Endodermal cell (in vitro differentiated cells): ENCODE data around the gene SLC66A2. TPM values are rescaled to one million over a fixed set of nuclear protein-coding genes. Genes with fewer than 3 reads are reported as not detected.

Experiments used
- DNase-seq: peaks from one replicate; pipeline ENCODE4 v3.0.0-alpha.2; 2017
- H3K27ac ChIP-seq: 2 replicates; pipeline ENCODE4 v1.5.1; 2013; ENCODE audit warnings: mild to moderate bottlenecking, low read depth, low read length, moderate library complexity
- H3K27me3 ChIP-seq: 2 replicates; pipeline ENCODE4 v1.6.1; 2013; ENCODE audit warnings: mild to moderate bottlenecking, low read length, moderate library complexity; ENCODE audit not compliant: insufficient read depth, control insufficient read depth, poor library complexity, severe bottlenecking
- H3K36me3 ChIP-seq: 2 replicates; pipeline ENCODE4 v1.7.0; 2013; ENCODE audit warnings: mild to moderate bottlenecking, low read length, moderate library complexity; ENCODE audit not compliant: control insufficient read depth, insufficient read depth
- H3K4me1 ChIP-seq: one replicate; pipeline ENCODE4 v1.7.0; 2013; ENCODE audit warnings: low read length; ENCODE audit not compliant: control insufficient read depth, insufficient read depth
- H3K4me3 ChIP-seq: 2 replicates; pipeline ENCODE4 v1.5.1; 2013; ENCODE audit warnings: mild to moderate bottlenecking, low read length, moderate library complexity
- H3K9ac ChIP-seq: 2 replicates; pipeline ENCODE4 v1.6.1; 2013; ENCODE audit warnings: mild to moderate bottlenecking, low read length, moderate library complexity; ENCODE audit not compliant: poor library complexity, severe bottlenecking; ENCODE audit errors: extremely low read depth
- H3K9me3 ChIP-seq: 2 replicates; pipeline ENCODE4 v1.6.1; 2013; ENCODE audit warnings: mild to moderate bottlenecking, low read length, moderate library complexity; ENCODE audit not compliant: control insufficient read depth
- H3K27ac Mint-ChIP-seq: 2 replicates; pipeline ENCODE4 v1.8.0; 2020; ENCODE audit warnings: mixed read lengths
- H3K27me3 Mint-ChIP-seq: 2 replicates; pipeline ENCODE4 v1.8.0; 2021; ENCODE audit warnings: mild to moderate bottlenecking, mixed read lengths; ENCODE audit not compliant: insufficient read depth
- H3K36me3 Mint-ChIP-seq: 2 replicates; pipeline ENCODE4 v1.8.0; 2020; ENCODE audit warnings: low read depth, mixed read lengths
- H3K4me1 Mint-ChIP-seq: 2 replicates; pipeline ENCODE4 v1.8.0; 2020; ENCODE audit warnings: mixed read lengths
- H3K4me3 Mint-ChIP-seq: 2 replicates; pipeline ENCODE4 v1.8.0; 2020; ENCODE audit warnings: mild to moderate bottlenecking, moderate library complexity, mixed read lengths
- H3K9me3 Mint-ChIP-seq: 2 replicates; pipeline ENCODE4 v1.8.0; 2020; ENCODE audit warnings: mild to moderate bottlenecking, mixed read lengths
- CTCF ChIP-seq: fragments of 200-600 bp; sonication (generic); conservative IDR thresholded peaks from 2 replicates; pipeline ENCODE4 v1.5.0; 2021; ENCODE audit warnings: antibody characterized with exemption, mild to moderate bottlenecking
- WGBS, 2 experiments: methylation state at CpG; one replicate each; pipeline versions ENCODE4 v1.1.5 to v1.1.7; 2013; ENCODE audit warnings: missing lambda C conversion rate in 2 of 2, mixed read lengths in 1 of 2; ENCODE audit not compliant: insufficient coverage in 1 of 2, insufficient read length in 1 of 2; 5-methylcytosine and 5-hydroxymethylcytosine counted together
- total RNA-seq, 2 donors: library from RNA; stranded (reverse); fragmentation: NEBNext Ultra II Directional in 1 of 2; extraction: Animal tissue kit (Norgen Biotek cat#: 25700) in 1 of 2; gene quantifications; 2 replicates in 1 of 2; 3 replicates in 1 of 2; pipeline ENCODE4 v1.2.1, GENCODE V29; 2021

Gene SLC66A2
- total RNA-seq, 2 donors from 2014 or later: 30.3 to 32.4 TPM

- Mint-ChIP-seq H3K9me3 (no peaks in the 10 kb centered on the region), H3K4me1 (no peaks in the 10 kb centered on the region), H3K27ac (no peak overlapping the region), H3K4me3 (no peak overlapping the region), H3K36me3 (no peaks in the 10 kb centered on the region), H3K27me3 (peaks cover 1% of the 10 kb centered on the region)
- Histone ChIP-seq H3K4me3 (no peak overlapping the region), H3K9ac (no peak overlapping the region), H3K4me1 (no peaks in the 10 kb centered on the region), H3K27ac (no peak overlapping the region), H3K9me3 (no peaks in the 10 kb centered on the region), H3K27me3 (no peaks in the 10 kb centered on the region), H3K36me3 (no peaks in the 10 kb centered on the region)
- DNase-seq: peak; percentile 63
- peak; percentile 42 for TF ChIP-seq CTCF
- 74 to 79% methylated on average over 32 to 38 of the region's 38 CpGs for WGBS, 2 experiments
Observed at GRCh38 chr18:79877163-79878091, 74.0 kb downstream of the SLC66A2 start.

- Histone ChIP-seq H3K27ac (no peak overlapping the region), H3K36me3 (no peaks in the 10 kb centered on the region)
Observed at GRCh38 chr18:79876497-79876896, 75.0 kb downstream of the SLC66A2 start.

GRCh38 chr18:79875931-79876461, 75.5 kb downstream of the SLC66A2 start:
- H3K27ac ChIP-seq: no peak overlapping the region
- no peaks in the 10 kb centered on the region for H3K4me1 Mint-ChIP-seq
- peaks cover 1% of the 10 kb centered on the region for H3K27me3 Mint-ChIP-seq
- H3K27me3 ChIP-seq: no peaks in the 10 kb centered on the region
- no peak overlapping the region for H3K4me3 Mint-ChIP-seq
- H3K9me3 ChIP-seq: no peaks in the 10 kb centered on the region
- no peak for TF ChIP-seq CTCF
- no peak overlapping the region for H3K27ac Mint-ChIP-seq
- H3K9me3 Mint-ChIP-seq: no peaks in the 10 kb centered on the region
- no peak overlapping the region for H3K9ac ChIP-seq
- H3K36me3 Mint-ChIP-seq: no peaks in the 10 kb centered on the region
- WGBS, 2 experiments: 81 to 85% methylated on average over 23 of the region's 23 CpGs
- no peaks in the 10 kb centered on the region for H3K36me3 ChIP-seq
- no peaks in the 10 kb centered on the region for H3K4me1 ChIP-seq
- no peak overlapping the region for H3K4me3 ChIP-seq
- peak; percentile 28 for DNase-seq

More at GRCh38 chr18:79876497-79876896, 75.0 kb downstream of the SLC66A2 start:
- no peak overlapping the region for H3K27ac Mint-ChIP-seq
- Histone ChIP-seq H3K9me3 (no peaks in the 10 kb centered on the region), H3K4me3 (no peak overlapping the region), H3K9ac (no peak overlapping the region), H3K4me1 (no peaks in the 10 kb centered on the region), H3K27me3 (no peaks in the 10 kb centered on the region)
- DNase-seq: peak; percentile 39
- no peaks in the 10 kb centered on the region for H3K36me3 Mint-ChIP-seq
- no peak overlapping the region for H3K4me3 Mint-ChIP-seq
- WGBS, 2 experiments: 93 to 97% methylated on average over 15 to 16 of the region's 16 CpGs
- H3K27me3 Mint-ChIP-seq: peaks cover 1% of the 10 kb centered on the region
- no peaks in the 10 kb centered on the region for H3K9me3 Mint-ChIP-seq
- no peak for TF ChIP-seq CTCF
- H3K4me1 Mint-ChIP-seq: no peaks in the 10 kb centered on the region
